HCEC 1CT (cell line): ENCODE data around the gene LMO3.

Source experiments
- DNase-seq: peaks from one replicate; pipeline ENCODE4 v3.0.0-alpha.2; 2017

The LMO3 gene

GRCh38 chr12:16599081-16599480 is 6.9 kb downstream of the LMO3 start:
- DNase-seq = no peak

- no peak for DNase-seq
Measured at GRCh38 chr12:16594797-16595196, 11.2 kb downstream of the LMO3 start.

GRCh38 chr12:16593546-16593945 is 12.4 kb downstream of the LMO3 start:
- DNase-seq = no peak

- no peak for DNase-seq
Measured at GRCh38 chr12:16590645-16591044, 15.3 kb downstream of the LMO3 start.

- DNase-seq = no peak
Measured at GRCh38 chr12:16588812-16589211, 17.1 kb downstream of the LMO3 start.

GRCh38 chr12:16587514-16587913 is 18.4 kb downstream of the LMO3 start:
- DNase-seq = no peak

GRCh38 chr12:16587110-16587453 is 18.9 kb downstream of the LMO3 start:
- DNase-seq = no peak

GRCh38 chr12:16586350-16587109 is 19.4 kb downstream of the LMO3 start:
- peak; percentile 76 for DNase-seq

- no peak for DNase-seq
Measured at GRCh38 chr12:16585781-16586180, 20.2 kb downstream of the LMO3 start.

GRCh38 chr12:16583969-16584745 is 21.8 kb downstream of the LMO3 start:
- peak; percentile 77 for DNase-seq

GRCh38 chr12:16581416-16581815 is 24.5 kb downstream of the LMO3 start:
- no peak for DNase-seq

GRCh38 chr12:16579041-16579440 is 26.9 kb downstream of the LMO3 start:
- no peak for DNase-seq

GRCh38 chr12:16573398-16574077 is 32.4 kb downstream of the LMO3 start:
- no peak for DNase-seq

- no peak for DNase-seq
Measured at GRCh38 chr12:16568873-16569272, 37.1 kb downstream of the LMO3 start.

GRCh38 chr12:16564675-16565074 is 41.3 kb downstream of the LMO3 start:
- DNase-seq = peak; percentile 13

GRCh38 chr12:16563504-16563903 is 42.5 kb downstream of the LMO3 start:
- no peak for DNase-seq

GRCh38 chr12:16562921-16563320 is 43.0 kb downstream of the LMO3 start:
- DNase-seq = no peak

- no peak for DNase-seq
Measured at GRCh38 chr12:16562435-16562834, 43.5 kb downstream of the LMO3 start.

GRCh38 chr12:16560273-16560672 is 45.7 kb downstream of the LMO3 start:
- DNase-seq = no peak

GRCh38 chr12:16555630-16556029 is 50.3 kb downstream of the LMO3 start:
- DNase-seq = peak; percentile 63

GRCh38 chr12:16553457-16553856 is 52.5 kb downstream of the LMO3 start:
- peak; percentile 69 for DNase-seq

- DNase-seq = no peak
Measured at GRCh38 chr12:16552301-16552700, 53.7 kb downstream of the LMO3 start.

- DNase-seq = no peak
Measured at GRCh38 chr12:16545836-16546235, 60.1 kb downstream of the LMO3 start.

- peak; percentile 7 for DNase-seq
Measured at GRCh38 chr12:16542586-16542985, 63.4 kb downstream of the LMO3 start.
